PC-3 (cell line): ENCODE measurements around the gene JCAD. TPM values are rescaled to one million over a fixed set of nuclear protein-coding genes. Genes with fewer than 3 reads are reported as not detected.

Source experiments
- ATAC-seq: fragments of 200-7000 bp; cut with Tn5 transposase; 2 replicates; pipeline ENCODE4 v1.9.1; 2020; ENCODE audit warnings: mild to moderate bottlenecking, moderate library complexity
- BruUV-seq: library from RNA; stranded (reverse); fragments of 400-500 nt; replicated peaks from 2 replicates; lab custom pipeline; 2021; lab: Mats Ljungman, UMichigan
- CTCF ChIA-PET: fragments of 300-600 bp; sonication (Branson Sonifier 250); formaldehyde crosslinking; loops from one replicate; lab custom pipeline; 2022; ENCODE audit warnings: antibody characterized with exemption; lab: Charles Lee
- POLR2A ChIA-PET: fragments of 300-600 bp; sonication (Branson Sonifier 250); formaldehyde crosslinking; loops from one replicate; lab custom pipeline; 2022; ENCODE audit warnings: antibody characterized with exemption; ENCODE audit not compliant: unreplicated experiment; lab: Charles Lee
- DNase-seq: peaks from one replicate; pipeline ENCODE4 v3.0.0-alpha.2; 2015
- H2AFZ ChIP-seq: fragments of 300-600 bp; sonication (generic); 2 replicates; pipeline ENCODE4 v1.6.0; 2016; ENCODE audit warnings: antibody characterized with exemption, low read length
- H3F3A ChIP-seq: fragments of 300-600 bp; sonication (generic); one replicate; pipeline ENCODE4 v1.6.0; 2017; ENCODE audit warnings: antibody characterized with exemption, low read length, control low read depth, mild to moderate bottlenecking; ENCODE audit not compliant: unreplicated experiment
- H3K27ac ChIP-seq: fragments of 300-600 bp; sonication (generic); 2 replicates; pipeline ENCODE4 v1.5.1; 2016; ENCODE audit warnings: mild to moderate bottlenecking, low read length
- H3K27me3 ChIP-seq: fragments of 300-600 bp; sonication (generic); 2 replicates; pipeline ENCODE4 v1.6.1; 2016; ENCODE audit warnings: low read length, mixed read lengths
- H3K36me3 ChIP-seq: fragments of 300-600 bp; sonication (generic); 2 replicates; pipeline ENCODE4 v1.6.1; 2016; ENCODE audit warnings: low read depth, mixed run types, low read length, mixed read lengths
- H3K4me1 ChIP-seq: fragments of 300-600 bp; sonication (generic); 2 replicates; pipeline ENCODE4 v1.5.1; 2016; ENCODE audit warnings: low read length; ENCODE audit not compliant: insufficient read depth
- H3K4me2 ChIP-seq: fragments of 300-600 bp; sonication (generic); 2 replicates; pipeline ENCODE4 v1.6.0; 2016; ENCODE audit warnings: low read length
- H3K4me3 ChIP-seq: fragments of 300-600 bp; sonication (generic); 2 replicates; pipeline ENCODE4 v1.5.1; 2016; ENCODE audit warnings: mild to moderate bottlenecking, low read length, mixed read lengths
- H3K79me2 ChIP-seq: fragments of 300-600 bp; sonication (generic); 2 replicates; pipeline ENCODE4 v1.6.1; 2017; ENCODE audit warnings: low read length, mixed read lengths
- H3K9ac ChIP-seq: fragments of 300-600 bp; sonication (generic); 2 replicates; pipeline ENCODE4 v1.6.0; 2016; ENCODE audit warnings: mild to moderate bottlenecking, low read length
- H3K9me2 ChIP-seq: fragments of 300-600 bp; sonication (generic); replicated peaks from 2 replicates; pipeline ENCODE4 v1.6.1; 2016; ENCODE audit warnings: mixed run types, low read length, mixed read lengths
- H3K9me3 ChIP-seq: fragments of 300-600 bp; sonication (generic); 2 replicates; pipeline ENCODE4 v1.6.1; 2016; ENCODE audit warnings: low read length, mixed read lengths
- H4K20me1 ChIP-seq: fragments of 300-600 bp; sonication (generic); 2 replicates; pipeline ENCODE4 v1.6.1; 2016; ENCODE audit warnings: low read length, mixed read lengths
- CTCF ChIP-seq: fragments of 300-600 bp; sonication (generic); conservative IDR thresholded peaks from 2 replicates; pipeline ENCODE4 v1.5.1; 2017; ENCODE audit warnings: antibody characterized with exemption, low read depth, mild to moderate bottlenecking, low read length
- EZH2 ChIP-seq: fragments of 300-600 bp; sonication (generic); IDR thresholded peaks from one replicate; pipeline ENCODE4 v1.6.1; 2017; ENCODE audit warnings: antibody characterized with exemption, mild to moderate bottlenecking, low read length; ENCODE audit not compliant: unreplicated experiment
- EZH2phosphoT487 ChIP-seq: fragments of 300-600 bp; sonication (generic); IDR thresholded peaks from 2 replicates; pipeline ENCODE4 v1.6.1; 2018; ENCODE audit warnings: mild to moderate bottlenecking, antibody characterized with exemption, low read length, borderline replicate concordance
- intact Hi-C: fragments of 100-400 bp; cut with micrococcal nuclease; formaldehyde crosslinking; loops from 2 replicates; pipeline ENCODE4 v1.9.0; 2023
- total RNA-seq: library from RNA; depleted of rRNA; stranded (reverse); fragments of >200 nt; gene quantifications from 2 replicates; pipeline ENCODE4 v1.2.3, GENCODE V29; 2014

Gene JCAD
- total RNA-seq, 1 experiment from 2014 or later: 5.0 TPM

DNA sequence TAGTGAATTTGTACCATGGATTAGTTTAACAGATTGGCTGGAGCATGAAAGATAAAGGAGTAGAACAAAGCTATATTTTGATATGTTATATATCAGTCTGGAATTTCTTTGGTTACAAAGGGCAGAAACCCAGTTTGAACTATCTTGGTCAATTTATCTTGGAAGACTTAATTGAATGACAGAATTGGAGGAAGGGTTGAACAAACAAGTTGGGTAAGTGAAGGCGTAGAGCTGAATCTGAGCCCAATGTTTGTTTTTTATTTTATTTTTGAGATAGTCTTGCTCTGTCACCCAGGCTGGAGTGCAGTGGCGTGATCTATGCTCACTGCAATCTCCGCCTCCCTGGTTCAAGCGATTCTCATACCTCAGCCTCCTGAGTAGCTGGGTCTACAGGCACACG is 21.8 kb upstream of the JCAD start:
- POLR2A ChIA-PET: no interaction called here

DNA sequence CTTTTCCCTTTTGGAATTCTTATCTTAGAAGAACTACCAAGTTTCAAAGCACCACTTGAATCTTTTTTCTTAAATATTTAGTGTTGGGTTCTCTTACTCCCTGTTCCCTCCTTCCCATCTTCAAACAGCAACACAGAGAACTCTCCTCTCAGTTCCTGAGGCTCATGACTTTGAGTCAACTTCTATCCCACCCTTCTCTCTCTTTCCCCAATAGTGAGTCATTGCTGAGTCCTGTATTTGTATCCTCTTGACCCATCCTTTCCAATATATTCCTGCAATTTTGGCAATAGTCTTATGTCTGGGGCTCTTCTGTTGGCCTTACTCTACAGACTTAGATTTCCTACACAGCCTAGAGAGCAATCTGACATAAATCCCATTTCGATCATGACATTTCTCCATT is 20.8 kb upstream of the JCAD start:
- peak; percentile 43 for DNase-seq
- Histone ChIP-seq H3K36me3 (no peaks in the 10 kb centered on the region), H3K9me2 (no peaks in the 10 kb centered on the region), H3K9ac (no peak overlapping the region), H3K27me3 (no peaks in the 10 kb centered on the region), H3K27ac (no peak overlapping the region), H2AFZ (no peak overlapping the region), H3K4me1 (no peaks in the 10 kb centered on the region; the same call in 1 of the 2 replicates), H4K20me1 (no peaks in the 10 kb centered on the region), H3K4me3 (no peak overlapping the region), H3F3A (no peaks in the 10 kb centered on the region), H3K4me2 (no peak overlapping the region), H3K79me2 (no peaks in the 10 kb centered on the region), H3K9me3 (no peaks in the 10 kb centered on the region)
- TF ChIP-seq CTCF: no peak
- TF ChIP-seq EZH2: no peak
- TF ChIP-seq EZH2phosphoT487: no peak
- intact Hi-C loops: no loop called here
- no TSS peak for BruUV-seq
- ChIA-PET POLR2A (no interaction called here), CTCF (no interaction called here)
- ATAC-seq: 0 out of 2 replicates have a peak, but pooled peaks have one; percentile 37

More for the DNA sequence above, 21.8 kb upstream of the JCAD start:
- DNase-seq (no peak), ATAC-seq (no peak)
- no peaks in the 10 kb centered on the region for H3K79me2 ChIP-seq
- BruUV-seq: no TSS peak
- no peak overlapping the region for H3K9ac ChIP-seq
- no peaks in the 10 kb centered on the region for H3K27me3 ChIP-seq
- no peak overlapping the region for H3K4me2 ChIP-seq
- TF ChIP-seq EZH2phosphoT487 (no peak), CTCF (no peak), EZH2 (no peak)
- no peaks in the 10 kb centered on the region for H3K9me3 ChIP-seq
- no peaks in the 10 kb centered on the region; the same call in 1 of the 2 replicates for H3K4me1 ChIP-seq
- H4K20me1 ChIP-seq: no peaks in the 10 kb centered on the region
- H2AFZ ChIP-seq: no peak overlapping the region
- CTCF ChIA-PET: no interaction called here
- no peaks in the 10 kb centered on the region for H3K9me2 ChIP-seq
- H3K4me3 ChIP-seq: no peak overlapping the region
- intact Hi-C loops: no loop called here
- no peak overlapping the region for H3K27ac ChIP-seq
- H3K36me3 ChIP-seq: no peaks in the 10 kb centered on the region
- no peaks in the 10 kb centered on the region for H3F3A ChIP-seq

DNA sequence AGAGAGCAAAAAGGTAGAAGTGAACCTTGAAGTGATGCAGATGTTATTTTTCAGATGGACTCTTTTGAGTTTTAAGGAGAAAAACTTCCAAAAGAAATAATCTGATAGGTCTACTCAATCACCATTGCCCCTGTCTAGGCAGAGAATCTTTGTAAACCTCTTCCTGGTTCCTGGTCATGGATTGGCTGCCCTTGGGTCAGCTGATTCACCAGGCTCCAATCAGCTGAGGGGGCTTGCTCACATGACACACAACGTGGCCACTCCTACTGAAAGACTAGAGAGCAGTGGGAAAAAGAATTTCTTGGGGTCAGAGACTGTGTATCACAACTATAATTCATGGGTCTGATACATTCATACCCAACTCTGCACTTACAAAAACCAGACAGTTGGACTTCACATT is 20.0 kb upstream of the JCAD start:
- no peak overlapping the region for H2AFZ ChIP-seq
- TF ChIP-seq EZH2phosphoT487: no peak
- DNase-seq (no peak), ATAC-seq (no peak)
- ChIA-PET CTCF (no interaction called here), POLR2A (no interaction called here)
- no peaks in the 10 kb centered on the region for H3K79me2 ChIP-seq
- H3K4me1 ChIP-seq: no peaks in the 10 kb centered on the region; the same call in 1 of the 2 replicates
- intact Hi-C loops: no loop called here
- no peak overlapping the region for H3K9ac ChIP-seq
- no peak overlapping the region for H3K4me2 ChIP-seq
- BruUV-seq: no TSS peak
- H3K27me3 ChIP-seq: no peaks in the 10 kb centered on the region
- H3K9me3 ChIP-seq: no peaks in the 10 kb centered on the region
- H3K4me3 ChIP-seq: no peak overlapping the region
- no peaks in the 10 kb centered on the region for H3F3A ChIP-seq
- no peaks in the 10 kb centered on the region for H4K20me1 ChIP-seq
- H3K36me3 ChIP-seq: no peaks in the 10 kb centered on the region
- no peak overlapping the region for H3K27ac ChIP-seq
- no peaks in the 10 kb centered on the region for H3K9me2 ChIP-seq
